Stimulated activated naive CD8-positive, alpha-beta T cell treated with anti-CD3 and anti-CD28 coated beads, Interleukin-15, Interleukin-2, amounts not matched to agents 100 ng/mL and 50 ng/mL, for 24 hours (primary cell): ENCODE data around the gene SLC7A6.
A peak's percentile ranks its signal among the peaks of the same experiment; 100 is the strongest.

ENCODE experiments used
- H3K27ac Mint-ChIP-seq: one replicate; pipeline ENCODE4 v1.8.0; 2021; ENCODE audit warnings: mild to moderate bottlenecking, mixed read lengths
- H3K27me3 Mint-ChIP-seq: one replicate; pipeline ENCODE4 v1.8.0; 2021; ENCODE audit warnings: mixed read lengths
- H3K36me3 Mint-ChIP-seq: one replicate; pipeline ENCODE4 v1.8.0; 2021; ENCODE audit warnings: low read depth, mixed read lengths
- H3K4me1 Mint-ChIP-seq: one replicate; pipeline ENCODE4 v1.8.0; 2021; ENCODE audit warnings: low read depth, mixed read lengths
- H3K4me3 Mint-ChIP-seq: one replicate; pipeline ENCODE4 v1.8.0; 2021; ENCODE audit warnings: mild to moderate bottlenecking, mixed read lengths
- H3K9me3 Mint-ChIP-seq: one replicate; pipeline ENCODE4 v1.8.0; 2021; ENCODE audit warnings: mixed read lengths

Gene SLC7A6

DNA sequence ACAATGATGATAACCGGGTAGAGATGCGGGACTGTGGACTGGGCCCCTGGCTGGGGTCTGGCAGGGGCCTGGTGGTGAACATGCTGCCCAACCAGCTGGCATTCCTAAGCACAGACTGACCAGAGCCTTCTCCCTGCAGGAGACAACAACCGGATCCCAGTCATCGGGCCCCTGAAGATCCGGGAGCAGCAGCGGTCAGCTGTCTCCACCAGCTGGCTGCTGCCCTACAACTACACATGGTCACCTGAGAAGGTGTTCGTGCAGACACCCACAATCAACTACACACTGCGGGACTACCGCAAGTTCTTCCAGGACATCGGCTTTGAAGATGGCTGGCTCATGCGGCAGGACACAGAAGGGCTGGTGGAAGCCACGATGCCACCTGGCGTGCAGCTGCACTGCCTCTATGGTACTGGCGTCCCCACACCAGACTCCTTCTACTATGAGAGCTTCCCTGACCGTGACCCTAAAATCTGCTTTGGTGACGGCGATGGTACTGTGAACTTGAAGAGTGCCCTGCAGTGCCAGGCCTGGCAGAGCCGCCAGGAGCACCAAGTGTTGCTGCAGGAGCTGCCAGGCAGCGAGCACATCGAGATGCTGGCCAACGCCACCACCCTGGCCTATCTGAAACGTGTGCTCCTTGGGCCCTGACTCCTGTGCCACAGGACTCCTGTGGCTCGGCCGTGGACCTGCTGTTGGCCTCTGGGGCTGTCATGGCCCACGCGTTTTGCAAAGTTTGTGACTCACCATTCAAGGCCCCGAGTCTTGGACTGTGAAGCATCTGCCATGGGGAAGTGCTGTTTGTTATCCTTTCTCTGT, 5.1 kb upstream of the SLC7A6 start:
- Mint-ChIP-seq H3K27me3 (no peaks in the 10 kb centered on the region), H3K36me3 (peaks cover 10% of the 10 kb centered on the region), H3K4me3 (no peak overlapping the region), H3K9me3 (no peaks in the 10 kb centered on the region), H3K4me1 (peaks cover 23% of the 10 kb centered on the region), H3K27ac (no peak overlapping the region)

DNA sequence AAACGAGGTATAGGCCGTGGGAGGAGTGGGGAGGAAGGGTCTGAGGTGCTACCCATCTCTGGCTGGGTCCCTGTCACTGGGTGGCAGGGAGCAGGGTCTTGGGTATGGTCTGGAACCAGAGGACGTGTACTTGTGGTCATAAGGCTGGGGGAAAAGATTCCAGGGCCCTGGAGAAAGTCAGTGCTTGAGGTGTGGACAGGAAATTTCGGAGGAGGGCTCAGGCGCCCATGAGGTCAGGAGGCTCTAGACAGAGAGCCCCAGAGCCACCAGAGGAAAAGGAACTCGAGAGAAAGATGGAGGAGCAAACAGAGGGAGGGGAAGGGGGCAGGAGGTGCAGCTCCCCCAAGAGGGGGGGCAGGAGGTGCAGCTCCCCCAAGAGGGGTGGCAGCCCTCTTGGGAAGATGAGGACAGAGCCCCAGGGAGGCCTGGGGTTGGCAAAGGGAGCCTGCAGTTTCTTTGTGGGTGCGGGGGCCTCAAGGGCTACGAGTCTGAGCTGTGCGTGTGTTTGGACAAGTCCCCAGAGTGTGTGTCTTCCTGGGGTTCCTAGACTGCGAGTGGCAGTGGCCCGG, 683 bp upstream of the SLC7A6 start:
- Mint-ChIP-seq H3K27ac (peak overlapping the region; percentile 93), H3K36me3 (peaks cover 13% of the 10 kb centered on the region), H3K4me3 (peak overlapping the region; percentile 84), H3K9me3 (no peaks in the 10 kb centered on the region), H3K4me1 (peaks cover 49% of the 10 kb centered on the region), H3K27me3 (no peaks in the 10 kb centered on the region)

DNA sequence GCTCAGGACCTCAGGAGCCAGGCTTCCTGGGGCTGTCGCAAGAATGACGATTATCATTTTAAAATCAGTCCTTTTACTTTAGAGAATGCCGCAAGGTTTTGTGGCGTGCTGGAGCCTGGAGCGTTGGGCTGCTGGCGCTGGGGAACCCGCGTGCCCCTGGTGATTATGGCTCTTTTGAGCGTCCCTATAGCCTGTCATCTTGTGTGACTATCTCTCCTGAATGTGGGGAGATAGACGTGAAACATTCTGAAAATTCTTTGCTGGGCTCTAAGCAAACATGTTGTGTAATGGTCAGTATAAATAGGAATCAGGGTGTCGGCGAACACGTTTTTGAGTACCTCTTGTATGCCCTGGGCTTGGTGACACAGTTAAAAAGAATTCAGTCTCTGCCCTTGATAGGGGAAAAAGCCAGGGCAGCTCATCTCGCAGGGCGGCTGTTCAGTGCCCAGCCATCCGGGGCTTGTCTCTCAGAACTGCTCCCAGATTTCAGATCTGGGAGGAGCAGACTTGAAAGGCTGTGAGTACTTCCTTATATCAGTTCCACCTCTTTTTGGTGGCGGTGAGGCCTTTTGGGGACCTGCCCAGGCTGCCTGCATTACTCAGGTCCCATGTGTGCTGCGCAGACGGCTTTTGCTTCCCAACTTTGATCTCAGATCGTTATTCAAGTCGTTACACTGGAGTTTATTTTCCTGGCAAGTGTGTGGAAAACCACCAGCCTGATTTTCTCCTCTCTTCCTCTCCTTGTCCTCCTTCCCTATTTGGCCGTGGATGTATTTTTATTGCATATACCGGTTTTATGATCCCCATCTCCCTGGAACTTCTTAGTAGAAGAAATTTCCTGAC, 973 bp downstream of the SLC7A6 start:
- peaks cover 18% of the 10 kb centered on the region for H3K36me3 Mint-ChIP-seq
- no peaks in the 10 kb centered on the region for H3K27me3 Mint-ChIP-seq

DNA sequence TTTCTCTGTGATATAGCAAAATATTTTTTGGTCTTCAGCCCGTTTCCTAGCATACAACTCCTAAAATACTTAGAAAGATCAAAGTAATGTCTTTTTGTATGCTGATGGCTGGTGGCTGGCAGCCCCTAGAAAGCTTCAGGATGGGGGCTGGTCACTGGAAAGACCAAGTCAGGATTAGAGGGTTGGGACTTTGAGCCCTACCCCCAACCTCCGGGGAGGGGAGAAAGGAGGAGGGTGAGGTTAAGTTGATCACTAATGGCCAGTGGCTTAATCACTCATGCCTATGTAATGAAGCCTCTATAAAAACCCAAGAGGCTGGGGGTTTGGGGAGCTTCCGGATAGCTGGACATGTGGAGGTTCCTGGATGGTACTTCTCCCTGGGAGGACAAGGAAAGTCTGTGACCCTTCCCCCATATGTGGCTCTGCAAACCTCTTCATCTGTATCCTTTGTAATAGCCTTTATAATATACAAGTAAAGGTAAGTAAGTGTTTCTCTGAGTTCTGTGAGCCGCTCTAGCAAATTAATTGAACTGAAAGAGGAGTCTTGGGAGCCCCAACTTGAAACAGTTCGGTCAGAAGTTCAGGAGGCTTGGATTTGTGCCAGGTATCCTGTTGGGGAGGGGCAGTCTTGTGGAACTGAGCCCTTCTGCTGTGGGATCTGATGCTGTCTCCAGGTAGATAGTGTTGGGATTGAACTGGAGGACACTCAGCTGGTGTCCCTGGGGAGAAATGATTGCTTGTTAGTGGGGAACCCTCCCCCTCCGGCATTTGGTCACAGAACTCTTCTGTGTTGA, 3.5 kb downstream of the SLC7A6 start:
- peak overlapping the region; percentile 89 for H3K27ac Mint-ChIP-seq
- H3K36me3 Mint-ChIP-seq, result peaks cover 27% of the 10 kb centered on the region
- peak overlapping the region; percentile 68 for H3K4me3 Mint-ChIP-seq
- no peaks in the 10 kb centered on the region for H3K27me3 Mint-ChIP-seq
- H3K9me3 Mint-ChIP-seq, result no peaks in the 10 kb centered on the region
- peaks cover 85% of the 10 kb centered on the region for H3K4me1 Mint-ChIP-seq

More for the DNA sequence above, 973 bp downstream of the SLC7A6 start:
- Mint-ChIP-seq H3K4me3 (peak overlapping the region; percentile 95), H3K4me1 (peaks cover 66% of the 10 kb centered on the region), H3K27ac (peak overlapping the region; percentile 98), H3K9me3 (no peaks in the 10 kb centered on the region)

DNA sequence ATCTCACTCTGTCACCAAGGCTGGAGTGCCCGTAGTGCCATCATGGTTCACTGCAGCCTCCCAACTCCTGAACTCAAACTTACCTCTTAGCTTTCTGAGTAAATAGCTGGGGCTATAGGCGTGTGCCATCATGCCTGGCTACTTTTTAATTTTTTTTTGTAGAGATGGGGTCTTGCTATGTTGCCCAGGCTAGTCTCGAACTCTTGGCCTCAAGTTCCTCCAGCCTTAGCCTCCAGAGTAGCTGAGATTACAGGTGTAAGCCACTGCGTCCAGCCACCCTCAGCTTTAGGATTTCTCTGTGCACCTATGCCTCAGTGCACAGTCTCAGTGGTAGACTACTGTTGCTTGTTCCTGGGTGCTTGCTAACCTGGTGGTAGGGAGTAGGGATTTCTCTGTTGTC, 5.5 kb downstream of the SLC7A6 start:
- Mint-ChIP-seq H3K4me3 (peak overlapping the region; percentile 64), H3K4me1 (peaks cover 93% of the 10 kb centered on the region), H3K27ac (peak overlapping the region; percentile 91), H3K9me3 (no peaks in the 10 kb centered on the region), H3K27me3 (no peaks in the 10 kb centered on the region), H3K36me3 (peaks cover 44% of the 10 kb centered on the region)

DNA sequence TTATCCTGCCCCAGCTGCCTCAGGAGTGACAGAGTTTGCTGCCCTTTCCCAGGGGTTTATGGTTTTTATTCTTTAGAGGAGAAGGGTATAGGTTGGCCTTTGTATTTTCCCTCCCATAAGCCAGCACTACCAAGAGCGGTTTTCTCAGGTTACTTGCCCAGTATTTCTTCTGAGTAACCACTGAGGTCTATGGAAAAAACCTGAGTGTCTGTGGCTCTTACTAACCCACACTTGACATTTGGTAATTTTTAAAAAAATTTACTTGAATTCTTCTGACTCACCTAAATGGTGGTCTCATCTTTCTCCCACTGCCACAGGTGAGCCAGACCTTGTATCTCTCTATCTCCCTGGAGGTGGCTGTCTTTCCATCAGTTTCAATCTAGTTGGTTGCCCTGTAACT, 6.0 kb downstream of the SLC7A6 start:
- H3K4me3 Mint-ChIP-seq, result peak overlapping the region; percentile 23

DNA sequence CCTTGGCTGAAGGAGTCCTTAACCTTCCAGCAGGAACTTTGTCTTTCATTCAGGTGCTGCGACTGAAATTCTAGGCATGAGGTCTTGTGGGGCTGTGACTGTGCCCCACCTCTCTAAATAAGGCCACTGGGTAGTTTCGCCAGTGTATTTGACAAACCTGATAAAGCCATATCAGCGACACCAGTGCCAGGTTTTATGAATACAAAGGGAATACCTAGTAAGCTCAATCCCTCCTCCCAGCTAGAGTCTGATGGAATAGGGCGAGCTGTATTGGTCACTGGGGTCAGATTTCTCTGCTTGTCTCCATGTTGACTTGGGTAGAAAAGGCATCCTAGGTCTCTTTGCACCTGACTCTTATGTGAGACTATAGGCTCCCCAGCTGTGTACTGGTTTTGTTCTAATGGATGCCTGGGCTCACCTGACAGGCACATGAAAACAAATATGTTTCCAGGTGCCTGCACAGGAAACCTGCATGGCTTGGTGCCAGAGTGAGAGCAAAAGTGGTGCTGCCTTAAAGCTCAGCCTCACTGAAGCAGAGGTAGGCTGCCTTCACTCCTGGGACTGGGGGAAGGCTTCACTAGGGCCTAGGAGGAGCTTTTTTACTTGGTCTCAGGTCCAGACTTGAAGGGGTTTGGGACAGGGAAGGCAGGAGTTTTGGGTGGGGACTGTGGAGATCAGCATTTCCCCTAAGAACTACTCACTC, 8.3 kb downstream of the SLC7A6 start:
- peak overlapping the region; percentile 88 for H3K27ac Mint-ChIP-seq
- no peaks in the 10 kb centered on the region for H3K27me3 Mint-ChIP-seq
- H3K36me3 Mint-ChIP-seq, result peaks cover 54% of the 10 kb centered on the region
- peaks cover 93% of the 10 kb centered on the region for H3K4me1 Mint-ChIP-seq
- peak overlapping the region; percentile 61 for H3K4me3 Mint-ChIP-seq
- no peaks in the 10 kb centered on the region for H3K9me3 Mint-ChIP-seq

More for the DNA sequence above, 6.0 kb downstream of the SLC7A6 start:
- Mint-ChIP-seq H3K36me3 (peaks cover 45% of the 10 kb centered on the region), H3K4me1 (peaks cover 96% of the 10 kb centered on the region), H3K27ac (peak overlapping the region; percentile 91), H3K27me3 (no peaks in the 10 kb centered on the region), H3K9me3 (no peaks in the 10 kb centered on the region)

DNA sequence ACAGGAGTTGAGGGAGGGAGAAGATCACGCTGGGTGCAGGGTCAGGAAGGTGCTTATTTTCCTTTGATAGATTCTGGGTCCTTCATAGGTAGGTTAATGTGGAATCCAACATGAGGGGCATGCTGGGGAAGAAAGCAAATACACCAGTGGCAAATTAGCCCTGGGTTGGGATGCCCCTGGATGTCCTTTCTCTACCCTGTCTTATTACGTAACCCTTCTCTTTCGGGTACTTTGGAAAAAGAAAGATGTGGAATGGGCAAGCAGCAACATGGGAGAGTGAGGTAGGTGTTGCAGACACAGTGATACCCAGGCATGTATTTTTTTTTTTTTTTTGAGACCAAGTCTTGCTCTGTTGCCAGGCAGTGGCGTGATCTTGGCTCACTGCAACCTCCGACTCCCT, 9.1 kb downstream of the SLC7A6 start:
- H3K4me3 Mint-ChIP-seq, result peak overlapping the region; percentile 61
- peaks cover 85% of the 10 kb centered on the region for H3K4me1 Mint-ChIP-seq
- H3K36me3 Mint-ChIP-seq, result peaks cover 47% of the 10 kb centered on the region
- H3K27ac Mint-ChIP-seq, result peak overlapping the region; percentile 88
- no peaks in the 10 kb centered on the region for H3K27me3 Mint-ChIP-seq
- no peaks in the 10 kb centered on the region for H3K9me3 Mint-ChIP-seq

DNA sequence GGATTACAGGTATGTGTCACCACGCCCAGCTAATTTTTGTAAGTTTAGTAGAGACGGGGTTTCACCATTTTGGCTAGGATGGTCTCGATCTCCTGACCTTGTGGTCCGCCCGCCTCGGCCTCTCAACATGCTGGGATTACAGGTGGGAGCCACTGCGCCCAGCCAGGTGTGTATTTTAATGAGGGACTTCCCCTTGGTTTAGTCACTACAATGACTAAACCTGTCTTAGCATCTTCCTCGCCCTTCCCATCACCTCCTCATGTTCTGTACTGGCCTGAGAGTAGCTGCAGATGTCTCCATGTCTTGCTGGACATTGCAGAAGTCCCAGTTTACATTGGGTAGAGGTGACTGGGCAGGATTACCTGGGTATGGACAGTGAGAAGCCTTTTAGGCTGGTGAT, 9.6 kb downstream of the SLC7A6 start:
- Mint-ChIP-seq H3K27me3 (no peaks in the 10 kb centered on the region), H3K27ac (peak overlapping the region; percentile 59), H3K9me3 (no peaks in the 10 kb centered on the region), H3K36me3 (peaks cover 46% of the 10 kb centered on the region), H3K4me3 (no peak overlapping the region), H3K4me1 (peaks cover 80% of the 10 kb centered on the region)

DNA sequence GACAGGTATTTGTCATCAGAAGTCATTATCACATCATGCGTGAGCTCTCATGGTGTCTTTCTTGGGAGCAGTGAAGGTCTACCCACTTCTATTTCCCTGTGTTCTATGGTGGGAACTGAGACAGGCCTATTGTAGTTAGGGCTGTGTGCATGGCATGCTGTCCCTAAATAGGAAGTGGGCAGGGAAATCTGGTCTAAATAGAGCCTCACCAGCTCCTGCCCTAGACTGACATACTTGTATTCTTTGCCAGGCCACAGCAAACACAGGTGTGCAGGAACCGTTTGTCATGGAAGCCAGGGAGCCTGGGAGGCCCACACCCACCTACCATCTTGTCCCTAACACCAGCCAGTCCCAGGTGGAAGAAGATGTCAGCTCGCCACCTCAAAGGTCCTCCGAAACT, 10.1 kb downstream of the SLC7A6 start:
- peaks cover 79% of the 10 kb centered on the region for H3K4me1 Mint-ChIP-seq
- H3K4me3 Mint-ChIP-seq, result no peak overlapping the region
- H3K9me3 Mint-ChIP-seq, result no peaks in the 10 kb centered on the region
- peak overlapping the region; percentile 59 for H3K27ac Mint-ChIP-seq
- no peaks in the 10 kb centered on the region for H3K27me3 Mint-ChIP-seq
- peaks cover 44% of the 10 kb centered on the region for H3K36me3 Mint-ChIP-seq

DNA sequence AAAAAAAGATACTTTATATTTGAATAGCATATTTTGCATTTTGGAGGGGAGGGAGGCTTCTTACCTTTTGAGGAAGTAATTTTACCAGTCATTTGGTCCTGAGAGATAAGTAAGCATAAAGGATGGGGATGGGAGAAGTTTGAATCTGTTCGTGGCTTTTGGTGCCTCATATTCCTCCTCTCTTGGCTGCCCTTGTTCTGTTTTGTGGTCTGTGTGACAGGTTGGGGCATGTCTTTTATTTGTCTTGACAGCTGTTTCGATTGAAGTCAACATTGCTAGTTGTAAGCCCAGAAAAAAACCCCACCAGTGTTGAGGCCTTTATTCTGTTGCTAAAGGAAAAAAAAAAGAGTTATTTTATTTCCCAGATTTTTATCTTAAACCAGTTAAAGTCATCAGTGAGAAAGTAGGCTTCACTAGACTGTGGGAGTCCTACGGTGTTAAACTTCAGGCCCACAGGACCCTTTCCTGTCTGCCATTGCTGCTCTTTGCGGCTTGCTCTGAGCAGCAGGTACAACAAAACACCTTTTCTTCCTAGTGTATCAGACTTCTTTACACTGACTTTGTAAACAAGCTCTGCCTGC, 11.4 kb downstream of the SLC7A6 start:
- Mint-ChIP-seq H3K27me3 (no peaks in the 10 kb centered on the region), H3K9me3 (no peaks in the 10 kb centered on the region), H3K4me1 (peaks cover 77% of the 10 kb centered on the region), H3K36me3 (peaks cover 50% of the 10 kb centered on the region), H3K4me3 (peak overlapping the region; percentile 11), H3K27ac (peak overlapping the region; percentile 83)

DNA sequence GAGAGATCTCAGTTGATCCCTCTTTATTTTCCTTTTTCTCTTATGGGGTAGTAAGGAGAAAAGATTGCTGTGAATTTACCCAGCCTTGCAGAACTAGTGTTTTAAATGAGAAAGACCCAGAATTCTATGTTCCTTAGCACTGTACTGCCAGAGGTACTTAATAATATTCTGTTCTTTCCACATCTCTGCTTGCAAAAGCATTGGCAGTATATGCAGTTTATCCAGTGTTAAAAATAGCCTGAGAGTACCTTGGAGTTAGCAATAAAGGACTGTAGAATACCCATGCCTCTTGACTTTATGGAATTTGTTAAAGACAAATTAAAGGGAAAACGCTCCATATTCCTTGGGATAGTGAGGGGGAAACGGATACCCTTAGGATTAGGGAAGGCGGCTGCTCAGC, 11.9 kb downstream of the SLC7A6 start:
- Mint-ChIP-seq H3K27ac (peak overlapping the region; percentile 83), H3K36me3 (peaks cover 51% of the 10 kb centered on the region), H3K9me3 (no peaks in the 10 kb centered on the region), H3K27me3 (no peaks in the 10 kb centered on the region), H3K4me3 (peak overlapping the region; percentile 11), H3K4me1 (peaks cover 77% of the 10 kb centered on the region)

DNA sequence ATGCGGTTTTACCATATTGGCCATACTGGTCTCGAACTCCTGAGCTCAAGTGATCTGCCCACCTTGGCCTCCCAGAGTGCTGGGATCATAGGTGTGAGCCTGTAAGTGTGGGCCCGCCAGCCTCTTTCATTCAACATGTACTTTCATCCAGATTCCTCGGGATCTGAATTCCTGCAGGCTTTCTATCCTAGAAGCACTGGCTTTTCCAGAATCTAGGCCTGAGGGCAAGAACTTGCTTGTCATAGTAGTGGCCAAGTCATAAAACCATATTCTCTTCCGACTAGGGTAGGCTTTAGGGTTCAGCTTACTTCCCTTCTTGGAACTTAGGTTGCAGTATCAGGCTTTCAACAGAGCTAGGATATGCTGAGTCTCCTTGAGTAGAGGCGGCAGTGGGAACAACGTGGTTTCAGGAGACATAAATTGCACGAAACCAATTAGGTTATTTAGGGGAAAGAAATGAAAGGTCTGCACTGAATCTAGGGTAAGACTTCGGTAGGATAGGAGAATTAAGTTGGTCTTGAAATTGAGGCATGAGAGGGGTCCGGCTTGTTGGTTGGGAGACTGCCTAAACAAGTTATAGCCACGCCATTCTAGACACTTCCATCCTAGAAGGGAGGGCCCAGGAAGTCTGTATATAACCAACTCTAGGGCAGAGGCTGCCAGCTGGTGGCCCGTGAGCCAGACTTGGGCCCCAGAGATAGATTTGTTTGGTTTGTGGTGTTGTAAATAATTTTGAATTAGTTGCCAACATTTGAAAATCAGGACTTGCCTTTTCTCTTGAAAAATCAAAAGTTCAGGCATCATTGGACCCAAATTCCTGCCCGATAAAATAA, 15.6 kb downstream of the SLC7A6 start:
- Mint-ChIP-seq H3K27me3 (no peaks in the 10 kb centered on the region), H3K27ac (peak overlapping the region; percentile 49), H3K4me3 (no peak overlapping the region), H3K9me3 (no peaks in the 10 kb centered on the region), H3K4me1 (peaks cover 77% of the 10 kb centered on the region), H3K36me3 (peaks cover 61% of the 10 kb centered on the region)
